Activated effector memory CD4-positive, alpha-beta T cell treated with anti-CD3 and anti-CD28 coated beads, Interleukin-2, amount 50 U/mL, for 16 hours (primary cell): ENCODE data around the gene SH3PXD2A.

Experiments
- DNase-seq: peaks from one replicate; pipeline ENCODE4 v3.0.0-alpha.2; 2020

Gene SH3PXD2A

GRCh38 chr10:103872137-103872931, 17.0 kb upstream of the SH3PXD2A start:
- DNase-seq, result no peak

DNA sequence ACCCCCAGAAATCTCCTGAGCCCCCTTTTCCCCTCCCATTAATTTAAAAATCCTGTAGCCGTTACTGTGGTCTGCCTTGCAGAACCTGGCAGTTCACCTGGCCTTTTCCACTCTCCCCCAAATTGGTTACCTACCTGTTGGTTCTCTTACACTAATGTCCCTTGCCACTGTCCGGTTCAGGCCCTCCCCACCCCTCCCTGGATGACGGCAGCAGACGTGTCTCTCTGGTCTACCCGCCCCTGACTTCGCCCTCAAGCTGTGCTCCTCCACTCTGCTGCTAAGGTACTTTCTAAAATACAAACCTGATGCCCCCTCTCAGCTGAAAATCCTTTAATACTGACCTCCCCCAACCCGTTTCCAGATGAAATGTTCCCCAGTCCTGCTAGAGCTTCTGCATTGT, 15.6 kb upstream of the SH3PXD2A start:
- no peak for DNase-seq

DNA sequence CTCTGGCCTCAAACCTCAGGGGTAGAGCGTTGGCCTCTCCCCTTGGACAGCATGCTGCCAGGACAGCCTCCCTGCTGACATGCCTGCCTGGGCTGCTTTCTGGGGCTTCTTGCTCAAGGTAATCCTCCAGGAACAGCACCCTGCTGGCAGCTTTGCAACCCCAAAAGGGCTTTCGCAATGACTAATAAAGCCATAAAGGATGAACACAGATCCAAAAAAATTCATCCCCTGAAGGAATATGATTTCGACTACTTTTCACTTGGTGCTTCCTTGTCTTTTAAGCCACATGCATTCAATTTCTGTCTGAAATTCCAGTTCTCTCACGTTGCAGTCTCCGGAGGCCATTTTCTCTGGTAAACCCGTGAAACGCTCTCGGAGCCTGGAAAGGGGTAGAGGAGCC, 15.1 kb upstream of the SH3PXD2A start:
- DNase-seq, result no peak

DNA sequence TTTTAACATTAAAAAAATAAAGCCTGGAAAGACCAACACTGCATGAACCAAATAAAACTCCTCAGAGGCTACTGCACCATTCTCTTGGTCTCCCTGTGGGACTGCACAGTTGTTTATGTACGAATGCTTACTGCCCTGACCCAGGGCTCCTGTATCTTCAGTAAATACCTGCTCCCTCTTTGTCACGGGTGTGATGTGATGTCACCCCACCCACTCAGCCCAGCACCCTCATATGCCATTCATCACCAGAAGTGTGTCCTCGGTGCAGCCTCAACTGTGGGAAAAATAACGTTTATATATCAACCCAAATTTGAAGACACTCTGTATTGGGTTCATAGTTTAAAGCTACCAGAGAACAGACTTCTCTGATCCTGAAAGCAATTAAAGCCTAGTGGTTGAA, 14.0 kb upstream of the SH3PXD2A start:
- DNase-seq, result no peak

GRCh38 chr10:103868200-103868599, 12.8 kb upstream of the SH3PXD2A start:
- DNase-seq, result no peak

- DNase-seq, result no peak
These were observed 6.1 kb upstream of the SH3PXD2A start for GRCh38 chr10:103861505-103861904.

DNA sequence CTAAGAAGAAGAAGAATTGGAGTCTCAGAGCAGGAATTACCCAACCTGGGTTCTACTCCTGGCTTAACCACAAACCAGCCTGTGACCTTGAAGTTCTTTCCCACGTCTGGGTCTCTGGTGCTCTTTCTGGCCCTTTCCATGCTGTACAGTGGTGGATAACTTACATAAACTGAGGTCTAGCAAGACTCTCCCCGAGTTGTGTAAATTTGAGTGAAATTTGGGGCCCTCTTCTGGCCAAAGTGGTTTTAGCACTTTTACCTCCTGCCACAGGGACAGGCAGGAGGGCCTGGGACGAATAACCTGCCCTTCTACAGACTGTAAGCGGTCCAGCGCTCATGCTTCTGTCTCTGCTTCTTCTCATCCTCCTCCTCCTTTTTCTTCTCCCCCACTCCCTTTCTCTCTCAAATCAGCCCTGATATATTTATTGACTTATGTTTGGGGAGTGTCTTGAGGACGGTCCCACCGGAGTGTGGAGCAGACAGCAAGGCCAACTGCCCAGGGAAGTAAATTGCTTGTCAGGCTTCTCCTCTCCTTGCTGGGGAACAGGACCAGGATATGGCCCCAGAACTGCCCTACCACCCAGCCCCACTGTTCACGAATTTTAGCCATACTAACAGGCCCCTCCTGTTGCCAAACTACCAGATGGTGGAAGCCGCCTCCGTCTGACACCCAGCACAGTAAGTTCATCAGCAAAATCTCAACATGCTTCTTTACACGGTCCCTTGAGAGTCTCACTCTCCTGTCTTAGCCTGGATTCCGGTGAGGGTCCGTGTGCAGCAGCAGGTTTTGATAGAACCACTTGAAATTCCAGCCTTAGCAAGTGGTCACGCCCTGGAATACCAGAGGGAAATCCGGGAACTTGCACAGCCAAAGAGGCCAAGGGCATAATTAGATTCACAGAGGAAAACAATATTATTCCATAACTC, 4.0 kb upstream of the SH3PXD2A start:
- DNase-seq, result peak; percentile 80

- no peak for DNase-seq
These were observed 3.0 kb upstream of the SH3PXD2A start for GRCh38 chr10:103858360-103858759.

DNA sequence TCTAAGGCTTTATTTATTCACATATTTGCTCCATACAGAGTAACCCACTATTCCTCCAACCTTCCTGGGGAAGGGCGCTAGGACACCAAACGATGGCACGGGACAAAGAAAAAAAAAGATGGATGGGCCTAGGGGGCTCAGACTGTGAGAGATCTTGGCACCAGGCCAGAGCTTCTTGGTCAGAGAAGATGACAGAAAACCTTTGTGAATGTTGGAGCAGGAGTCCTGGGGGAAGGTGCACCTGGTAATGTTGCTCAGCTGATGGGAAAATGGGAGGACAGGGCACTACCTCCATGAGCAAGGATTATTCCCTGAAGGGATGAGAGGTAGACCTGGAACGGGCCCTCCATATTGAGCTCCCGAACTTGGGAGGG, 1.4 kb upstream of the SH3PXD2A start:
- no peak for DNase-seq

- no peak for DNase-seq
These were observed 748 bp upstream of the SH3PXD2A start for GRCh38 chr10:103855852-103856796.

- DNase-seq, result peak; percentile 68
These were observed 537 bp downstream of the SH3PXD2A start for GRCh38 chr10:103854686-103855391.

GRCh38 chr10:103854265-103854685, 1.1 kb downstream of the SH3PXD2A start:
- no peak for DNase-seq

GRCh38 chr10:103853428-103854264, 1.7 kb downstream of the SH3PXD2A start:
- no peak for DNase-seq

GRCh38 chr10:103852856-103853255, 2.5 kb downstream of the SH3PXD2A start:
- no peak for DNase-seq

DNA sequence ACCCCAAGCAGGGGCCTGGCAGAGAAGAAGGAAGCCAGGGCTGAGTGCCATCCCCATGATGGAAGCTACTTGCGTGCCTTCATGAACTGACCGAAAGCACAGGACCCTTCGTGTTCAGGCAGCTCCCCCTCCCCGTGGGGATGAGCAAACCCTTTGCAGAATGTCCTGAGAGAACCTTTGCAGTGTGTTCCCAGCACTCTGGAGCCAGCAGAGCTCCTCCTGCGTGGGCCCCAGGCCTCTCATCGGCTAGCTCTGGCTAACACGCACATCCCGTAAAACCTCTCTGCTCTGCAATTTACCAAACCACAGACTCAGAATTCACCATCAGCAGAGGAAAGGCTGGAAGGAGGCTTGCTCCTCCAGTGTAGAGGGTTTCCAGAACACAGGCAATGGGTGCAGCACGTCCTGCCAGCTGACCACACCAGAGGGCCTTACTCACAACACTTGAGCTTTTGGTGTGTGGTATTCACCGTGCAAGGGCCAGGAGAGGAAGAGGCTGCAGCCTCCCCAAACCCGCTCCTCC, 3.1 kb downstream of the SH3PXD2A start:
- peak; percentile 60 for DNase-seq

DNA sequence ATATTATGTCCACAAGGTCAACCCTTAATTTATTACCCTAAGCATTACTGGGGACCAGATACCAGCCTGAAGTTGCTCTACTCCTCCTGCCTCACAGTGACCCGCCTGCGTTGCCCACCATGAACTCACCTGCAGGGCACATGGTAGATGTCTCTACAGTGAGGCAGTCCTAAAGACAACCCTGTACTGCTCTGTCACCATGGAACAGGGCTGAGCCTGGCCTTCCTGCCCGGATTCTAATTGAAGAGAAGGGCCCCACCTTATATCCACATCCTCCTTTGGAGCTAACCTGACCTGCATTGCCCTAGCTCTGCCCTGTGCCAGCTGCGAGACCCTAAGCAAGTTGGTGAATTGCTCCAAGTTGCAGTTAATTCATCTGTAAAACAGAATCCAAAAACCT, 4.1 kb downstream of the SH3PXD2A start:
- DNase-seq, result peak; percentile 24

DNA sequence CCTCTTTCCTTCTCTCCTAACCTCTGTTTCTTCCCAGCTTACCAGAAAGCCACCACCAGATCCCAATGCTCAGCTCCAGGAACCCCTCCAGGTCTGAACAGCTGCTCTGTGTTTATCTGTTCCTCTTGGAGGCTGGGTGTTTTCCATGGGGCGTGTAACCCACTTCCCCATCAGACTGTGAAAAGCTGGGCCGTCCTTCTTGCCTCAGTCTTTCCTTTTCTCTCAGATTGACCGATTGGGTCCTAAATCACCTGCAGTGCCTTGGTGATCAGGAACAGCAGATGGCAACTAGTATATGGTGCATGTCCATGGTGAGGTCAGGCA, 4.8 kb downstream of the SH3PXD2A start:
- no peak for DNase-seq

DNA sequence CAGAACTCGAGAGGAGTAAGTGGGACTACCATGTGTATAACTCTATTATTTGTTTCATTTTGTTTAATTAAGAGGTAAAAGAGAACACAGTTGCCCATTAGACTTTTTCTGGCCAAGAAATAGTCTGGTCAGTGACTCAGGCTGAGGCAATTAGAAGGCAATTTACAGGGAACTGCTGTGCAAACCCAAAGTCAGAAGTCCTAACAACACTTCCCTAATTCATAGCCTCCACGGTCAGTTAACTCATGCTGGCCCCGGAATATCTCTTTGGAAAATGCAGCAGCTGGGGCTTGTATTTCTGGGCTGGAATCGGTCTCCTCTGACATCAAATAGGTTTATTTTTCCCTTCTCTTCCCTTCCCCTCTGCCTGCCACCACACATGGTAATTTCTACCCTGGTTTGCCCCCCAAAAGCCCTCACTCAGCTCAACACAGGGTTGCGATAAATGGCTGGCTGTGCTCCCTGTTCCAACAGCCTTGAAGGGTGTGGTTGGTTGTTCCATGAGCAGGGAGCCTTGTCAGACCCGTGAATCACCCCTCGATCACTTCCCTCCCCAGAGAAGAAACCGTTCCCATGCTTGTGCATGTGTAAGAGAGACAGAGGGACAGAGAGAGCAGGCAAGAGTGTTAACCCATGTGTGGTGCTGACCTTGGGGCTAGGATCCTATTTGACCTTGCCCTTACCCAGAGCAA, 5.3 kb downstream of the SH3PXD2A start:
- DNase-seq, result no peak

DNA sequence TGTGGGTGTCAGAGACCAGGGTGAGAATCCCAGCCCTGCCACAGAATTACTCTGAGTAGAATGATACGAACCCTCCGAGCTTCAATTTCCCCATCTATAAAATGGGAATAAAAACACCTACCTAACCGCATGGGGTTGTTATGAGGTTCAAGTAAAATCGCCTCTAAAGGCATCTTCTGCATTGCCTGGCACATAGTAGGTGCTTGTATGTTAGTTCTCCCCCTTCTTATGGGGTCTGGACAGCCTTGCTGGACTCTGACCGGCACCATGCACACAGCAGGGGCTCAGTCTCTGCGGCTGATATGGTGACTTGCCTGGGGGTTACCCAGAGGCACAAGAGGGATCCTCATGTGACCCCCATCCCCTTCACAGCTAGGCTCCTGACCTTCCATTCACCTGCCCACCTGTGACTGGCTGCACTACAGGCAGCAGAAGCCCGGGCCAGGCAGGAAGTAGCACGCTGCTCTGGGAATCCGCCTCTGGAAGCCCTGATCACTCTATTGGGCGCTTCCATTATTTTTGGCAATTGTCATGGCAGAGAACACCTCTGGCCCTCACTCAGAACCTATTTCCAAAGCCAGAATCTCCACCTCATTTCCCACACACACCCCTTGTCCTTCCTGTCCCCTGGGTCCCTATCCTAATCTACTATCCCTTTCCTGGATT, 6.0 kb downstream of the SH3PXD2A start:
- DNase-seq, result no peak

GRCh38 chr10:103847909-103848468, 7.4 kb downstream of the SH3PXD2A start:
- no peak for DNase-seq
